Neural cell (in vitro differentiated cells): ENCODE data around the gene SNRPA1. TPM values are rescaled to one million over a fixed set of nuclear protein-coding genes. Genes with fewer than 3 reads are reported as not detected.

Experiments
- H2AFZ ChIP-seq: fragments of 200-600, 300-800 bp; sonication (generic), shearing (Covaris generic); 2 replicates; pipeline ENCODE4 v1.6.0; 2014; ENCODE audit warnings: low read depth, mild to moderate bottlenecking, antibody characterized with exemption, low read length, moderate library complexity
- H3F3A ChIP-seq: fragments of 200-600 bp; shearing (Covaris generic); 2 replicates; pipeline ENCODE4 v1.6.1; 2016; ENCODE audit warnings: mild to moderate bottlenecking, moderate library complexity, mixed read lengths, antibody characterized with exemption, low read length; ENCODE audit not compliant: insufficient read depth, poor library complexity, severe bottlenecking
- H3K27ac ChIP-seq: fragments of 200-600, 300-800 bp; sonication (generic), shearing (Covaris generic); 2 replicates; pipeline ENCODE4 v1.5.1; 2014; ENCODE audit warnings: mild to moderate bottlenecking, low read length, moderate library complexity
- H3K27me3 ChIP-seq: fragments of 300-800, 200-600 bp; sonication (generic), shearing (Covaris generic); 2 replicates; pipeline ENCODE4 v1.6.0; 2014; ENCODE audit warnings: mild to moderate bottlenecking, low read depth, low read length, moderate library complexity; ENCODE audit not compliant: insufficient read depth
- H3K36me3 ChIP-seq: fragments of 300-800, 200-600 bp; sonication (generic), shearing (Covaris generic); 2 replicates; pipeline ENCODE4 v1.5.1; 2014; ENCODE audit warnings: mild to moderate bottlenecking, antibody characterized with exemption, low read length, moderate library complexity; ENCODE audit not compliant: insufficient read depth
- H3K4me2 ChIP-seq: fragments of 300-800, 200-600 bp; sonication (generic), shearing (Covaris generic); 2 replicates; pipeline ENCODE4 v1.6.0; 2014; ENCODE audit warnings: mild to moderate bottlenecking, low read length
- H3K4me3 ChIP-seq: fragments of 300-800, 200-600 bp; sonication (generic), shearing (Covaris generic); 2 replicates; pipeline ENCODE4 v1.5.1; 2014; ENCODE audit warnings: mild to moderate bottlenecking, low read length, moderate library complexity
- H3K79me2 ChIP-seq: fragments of 200-600 bp; shearing (Covaris generic); replicated peaks from 2 replicates; pipeline ENCODE4 v1.6.0; 2014; ENCODE audit warnings: mild to moderate bottlenecking, low read length, moderate library complexity; ENCODE audit not compliant: insufficient read depth
- H3K9ac ChIP-seq: fragments of 300-800, 200-600 bp; sonication (generic), shearing (Covaris generic); 2 replicates; pipeline ENCODE4 v1.6.1; 2016; ENCODE audit warnings: mild to moderate bottlenecking, low read length, mixed read lengths
- H3K9me2 ChIP-seq: fragments of 200-600 bp; shearing (Covaris generic); 2 replicates; pipeline ENCODE4 v1.6.1; 2016; ENCODE audit warnings: mild to moderate bottlenecking, low read length, mixed read lengths; ENCODE audit not compliant: insufficient read depth
- H3K9me3 ChIP-seq: fragments of 200-600, 300-800 bp; sonication (generic), shearing (Covaris generic); 2 replicates; pipeline ENCODE4 v1.6.1; 2016; ENCODE audit warnings: mild to moderate bottlenecking, mixed run types, low read length, moderate library complexity, mixed read lengths
- H4K20me1 ChIP-seq: fragments of 200-600 bp; shearing (Covaris generic); 2 replicates; pipeline ENCODE4 v1.6.1; 2016; ENCODE audit warnings: mild to moderate bottlenecking, mixed run types; ENCODE audit not compliant: insufficient read depth
- CTCF ChIP-seq: fragments of 450-650 bp; IDR thresholded peaks from 2 replicates; pipeline ENCODE4 v1.5.1; 2014; ENCODE audit warnings: antibody characterized with exemption, mild to moderate bottlenecking, moderate library complexity; ENCODE audit not compliant: poor library complexity, severe bottlenecking
- EP300 ChIP-seq: fragments of 450-650 bp; conservative IDR thresholded peaks from 2 replicates; pipeline ENCODE4 v1.6.1; 2014; ENCODE audit warnings: antibody characterized with exemption, mild to moderate bottlenecking, moderate library complexity; ENCODE audit not compliant: poor library complexity, severe bottlenecking
- EZH2 ChIP-seq: fragments of 200-600, 300-800 bp; shearing (Covaris generic), sonication (generic); IDR thresholded peaks from 2 replicates; pipeline ENCODE4 v1.6.1; 2014; ENCODE audit warnings: antibody characterized with exemption, low read length, borderline replicate concordance, mild to moderate bottlenecking; ENCODE audit not compliant: insufficient read depth, poor library complexity, severe bottlenecking
- MXI1 ChIP-seq: fragments of 450-650 bp; conservative IDR thresholded peaks from 2 replicates; pipeline ENCODE4 v1.6.1; 2014; ENCODE audit warnings: antibody characterized with exemption, mild to moderate bottlenecking; ENCODE audit not compliant: poor library complexity, severe bottlenecking
- POLR2AphosphoS5 ChIP-seq: IDR thresholded peaks from 2 replicates; pipeline ENCODE4 v1.6.1; 2012
- RAD21 ChIP-seq: fragments of 450-650 bp; conservative IDR thresholded peaks from 2 replicates; pipeline ENCODE4 v1.6.1; 2014; ENCODE audit warnings: antibody characterized with exemption, mild to moderate bottlenecking, moderate library complexity
- REST ChIP-seq: IDR thresholded peaks from 2 replicates; pipeline ENCODE4 v1.6.1; 2012; ENCODE audit warnings: borderline replicate concordance
- SMC3 ChIP-seq: fragments of 450-650 bp; conservative IDR thresholded peaks from 2 replicates; pipeline ENCODE4 v1.6.1; 2014; ENCODE audit warnings: antibody characterized with exemption, mild to moderate bottlenecking, moderate library complexity; ENCODE audit not compliant: poor library complexity
- TAF1 ChIP-seq: IDR thresholded peaks from 2 replicates; pipeline ENCODE4 v1.6.1; 2012; ENCODE audit warnings: low read depth
- polyA minus RNA-seq: library from RNA; depleted of rRNA, polyadenylated mRNA; stranded (reverse); fragments of >200 nt; gene quantifications from 2 replicates; pipeline ENCODE4 v1.2.3, GENCODE V29; 2014
- polyA plus RNA-seq: library from polyadenylated mRNA; depleted of rRNA; stranded (reverse); fragments of >200 nt; gene quantifications from 2 replicates; pipeline ENCODE4 v1.2.3, GENCODE V29; 2014

SNRPA1 gene
- 34.7 and 53.6 TPM in 2 replicates for polyA plus RNA-seq
- polyA minus RNA-seq: 30.7 and 38.1 TPM in 2 replicates

- Histone ChIP-seq H3F3A (peaks cover 8% of the 10 kb centered on the region), H3K27me3 (no peaks in the 10 kb centered on the region), H3K9ac (peak within 1 kb of the TSS; percentile 88), H3K9me2 (no peaks in the 10 kb centered on the region), H4K20me1 (peaks cover 3% of the 10 kb centered on the region), H3K27ac (peak within 1 kb of the TSS; percentile 87), H2AFZ (peak within 1 kb of the TSS; percentile 84), H3K4me2 (peak within 1 kb of the TSS; percentile 75), H3K4me3 (peak within 1 kb of the TSS; percentile 93), H3K9me3 (no peaks in the 10 kb centered on the region), H3K79me2 (peaks cover 49% of the 10 kb centered on the region), H3K36me3 (no peaks in the 10 kb centered on the region)
- no peak for TF ChIP-seq RAD21
- no peak for TF ChIP-seq REST
- TF ChIP-seq MXI1: peak; percentile 95
- no peak for TF ChIP-seq EZH2
- no peak for TF ChIP-seq SMC3
- TF ChIP-seq EP300: peak; percentile 56
- TF ChIP-seq CTCF: no peak
- peak; percentile 95 for TF ChIP-seq POLR2AphosphoS5
- TF ChIP-seq TAF1: peak; percentile 68
These were observed at the start of gene SNRPA1 for GRCh38 chr15:101294731-101295606. Gene SNRPA1 (minus strand): TSS chr15:101295248. CDS start chr15:101295178, 70 bp downstream.

GRCh38 chr15:101342056-101342455 is 47.0 kb upstream of the SNRPA1 start:
- H3F3A ChIP-seq: no peaks in the 10 kb centered on the region
- TF ChIP-seq TAF1 (no peak), MXI1 (no peak), CTCF (no peak), EP300 (no peak), POLR2AphosphoS5 (no peak), EZH2 (no peak)
- H3K27ac ChIP-seq: no peak overlapping the region
- H3K36me3 ChIP-seq: no peaks in the 10 kb centered on the region
- H4K20me1 ChIP-seq: no peaks in the 10 kb centered on the region
- no peak overlapping the region for H2AFZ ChIP-seq
- H3K9me2 ChIP-seq: no peaks in the 10 kb centered on the region
- H3K4me3 ChIP-seq: no peak overlapping the region
- H3K27me3 ChIP-seq: no peaks in the 10 kb centered on the region
- no peaks in the 10 kb centered on the region for H3K79me2 ChIP-seq
- no peaks in the 10 kb centered on the region for H3K9me3 ChIP-seq
- H3K9ac ChIP-seq: no peak overlapping the region
- H3K4me2 ChIP-seq: no peak overlapping the region
